Astrocyte (in vitro differentiated cells and primary cell): ENCODE measurements around the gene PCBP4.

Experiments used
- CTCF ChIP-seq: IDR thresholded peaks from 2 replicates; pipeline ENCODE4 v1.5.1; 2011; ENCODE audit warnings: low read depth, mild to moderate bottlenecking, inconsistent platforms, low read length, moderate library complexity; ENCODE audit not compliant: insufficient read depth
- EZH2 ChIP-seq: IDR thresholded peaks from 2 replicates; pipeline ENCODE4 v1.6.1; 2012; ENCODE audit warnings: mild to moderate bottlenecking, low read length, inconsistent platforms; ENCODE audit not compliant: insufficient read depth

GRCh38 chr3:51934139-51934850, 33.0 kb downstream of the PCBP4 start:
- TF ChIP-seq EZH2 (no peak), CTCF (no peak)
